H1 (cell line): Measurements from ENCODE around the gene COX17. TPM values are rescaled to one million over a fixed set of nuclear protein-coding genes. Genes with fewer than 3 reads are reported as not detected.

Experiments
- CTCF ChIA-PET: fragments of 300-600 bp; sonication (Branson Sonifier 250); formaldehyde crosslinking; loops from one replicate; lab custom pipeline; 2021; ENCODE audit not compliant: partially characterized antibody; lab: Charles Lee
- POLR2A ChIA-PET: fragments of 300-600 bp; sonication (Branson Sonifier 250); formaldehyde crosslinking; loops from one replicate; lab custom pipeline; 2021; ENCODE audit warnings: inconsistent platforms; ENCODE audit not compliant: partially characterized antibody; lab: Charles Lee
- DNase-seq, 2 experiments: peaks; one replicate each; pipeline versions ENCODE4 v3.0.0 to v3.0.0-alpha.2; 2010 to 2022; ENCODE audit warnings: low spot score in 2 of 2, low read depth in 1 of 2, mixed read lengths in 1 of 2
- FAIRE-seq: peaks from 2 replicates; lab custom pipeline; 2011; peaks lifted over from hg19 to GRCh38; lab: Jason Lieb, UNC
- H2AFZ ChIP-seq: 2 replicates; pipeline ENCODE4 v1.8.1; 2012; ENCODE audit warnings: low read length, inconsistent platforms
- H2AK5ac ChIP-seq: 2 replicates; pipeline ENCODE4 v1.6.1; 2013; ENCODE audit warnings: low read depth, low read length
- H2BK120ac ChIP-seq: replicated peaks from 2 replicates; pipeline ENCODE3; 2013; ENCODE audit warnings: low read depth, low read length, inconsistent platforms
- H2BK12ac ChIP-seq: 2 replicates; pipeline ENCODE4 v1.6.1; 2013; ENCODE audit warnings: low read depth, low read length
- H2BK15ac ChIP-seq: 2 replicates; pipeline ENCODE4 v1.6.1; 2013; ENCODE audit warnings: low read length
- H2BK20ac ChIP-seq: 2 replicates; pipeline ENCODE4 v1.6.1; 2013; ENCODE audit warnings: low read length
- H2BK5ac ChIP-seq: 2 replicates; pipeline ENCODE4 v1.6.1; 2013; ENCODE audit warnings: low read depth, low read length
- H3K14ac ChIP-seq: 2 replicates; pipeline ENCODE4 v1.6.1; 2013; ENCODE audit warnings: inconsistent platforms; ENCODE audit not compliant: insufficient read length
- H3K18ac ChIP-seq: 2 replicates; pipeline ENCODE4 v1.6.1; 2013; ENCODE audit warnings: low read length; ENCODE audit errors: extremely low read depth
- H3K23ac ChIP-seq: 2 replicates; pipeline ENCODE4 v1.6.1; 2013; ENCODE audit warnings: inconsistent platforms; ENCODE audit not compliant: insufficient read length
- H3K23me2 ChIP-seq: 2 replicates; pipeline ENCODE4 v1.6.1; 2013; ENCODE audit warnings: low read depth, low read length
- H3K27ac ChIP-seq: 2 replicates; pipeline ENCODE4 v1.6.1; 2011; ENCODE audit warnings: low read depth, low read length, inconsistent platforms
- H3K27me3 ChIP-seq, 4 experiments: replicated peaks in 1 of 4; 1 replicate in 1 of 4; 2 replicates in 3 of 4; pipeline versions ENCODE4 v1.6.1 to v1.8.1; 2011 to 2013; ENCODE audit warnings: low read length in 3 of 4, mild to moderate bottlenecking in 3 of 4, inconsistent platforms in 2 of 4, mixed read lengths in 2 of 4, moderate library complexity in 1 of 4; ENCODE audit not compliant: control insufficient read depth in 3 of 4, insufficient read depth in 3 of 4; ENCODE audit errors: extremely low read depth in 1 of 4
- H3K36me3 ChIP-seq, 4 experiments: 2 replicates each; pipeline versions ENCODE4 v1.6.1 to v1.8.1; 2011 to 2013; ENCODE audit warnings: mild to moderate bottlenecking in 4 of 4, low read length in 3 of 4, moderate library complexity in 2 of 4, control low read depth in 1 of 4, inconsistent platforms in 1 of 4; ENCODE audit not compliant: insufficient read depth in 4 of 4, control insufficient read depth in 2 of 4
- H3K4ac ChIP-seq: replicated peaks from 2 replicates; pipeline ENCODE3; 2013; ENCODE audit warnings: low read length, low read depth, mixed read lengths, inconsistent platforms; ENCODE audit not compliant: insufficient read length
- H3K4me1 ChIP-seq, 4 experiments: replicated peaks in 1 of 4; 1 replicate in 1 of 4; 2 replicates in 3 of 4; pipeline versions ENCODE4 v1.6.1 to v1.8.1; 2011 to 2013; ENCODE audit warnings: low read length in 3 of 4, inconsistent platforms in 2 of 4, mixed read lengths in 1 of 4; ENCODE audit not compliant: insufficient read depth in 4 of 4, control insufficient read depth in 3 of 4
- H3K4me2 ChIP-seq, 2 experiments: 2 replicates each; pipeline versions ENCODE4 v1.6.1 to v1.8.1; 2011 to 2013; ENCODE audit warnings: low read depth in 2 of 2, low read length in 2 of 2, control low read depth in 1 of 2, inconsistent platforms in 1 of 2, mild to moderate bottlenecking in 1 of 2; ENCODE audit not compliant: insufficient read depth in 1 of 2
- H3K4me3 ChIP-seq, 4 experiments: fragments of 200-600, 300-600 bp in 1 of 4; sonication (generic), shearing (Covaris generic), sonication (Bioruptor Twin) in 1 of 4; 2 replicates each; pipeline versions ENCODE4 v1.5.1 to v1.8.1; 2011 to 2016; ENCODE audit warnings: low read length in 4 of 4, low read depth in 3 of 4, control low read depth in 2 of 4, inconsistent platforms in 2 of 4, mild to moderate bottlenecking in 2 of 4, mixed read lengths in 1 of 4, moderate library complexity in 1 of 4; ENCODE audit not compliant: insufficient read depth in 2 of 4; ENCODE audit errors: extremely low read depth in 1 of 4
- H3K56ac ChIP-seq: replicated peaks from 2 replicates; pipeline ENCODE3; 2013; ENCODE audit warnings: low read depth, mild to moderate bottlenecking, mixed read lengths, low read length, inconsistent platforms; ENCODE audit not compliant: insufficient read length
- H3K79me1 ChIP-seq: 2 replicates; pipeline ENCODE4 v1.6.1; 2013; ENCODE audit warnings: low read depth, low read length, control low read depth
- H3K79me2 ChIP-seq, 2 experiments: 2 replicates each; pipeline versions ENCODE4 v1.6.1 to v1.8.1; 2012 to 2013; ENCODE audit warnings: low read length in 2 of 2, mild to moderate bottlenecking in 2 of 2, inconsistent platforms in 1 of 2; ENCODE audit not compliant: insufficient read depth in 2 of 2, control insufficient read depth in 1 of 2
- H3K9ac ChIP-seq, 4 experiments: replicated peaks in 1 of 4; 1 replicate in 1 of 4; 2 replicates in 3 of 4; pipeline versions ENCODE4 v1.6.1 to v1.8.1; 2011 to 2013; ENCODE audit warnings: low read depth in 3 of 4, low read length in 3 of 4, control low read depth in 2 of 4, mild to moderate bottlenecking in 2 of 4, moderate library complexity in 2 of 4, inconsistent platforms in 1 of 4; ENCODE audit errors: extremely low read depth in 1 of 4
- H3K9me3 ChIP-seq, 2 experiments: 2 replicates each; pipeline versions ENCODE4 v1.6.1 to v1.8.1; 2012 to 2013; ENCODE audit warnings: mild to moderate bottlenecking in 2 of 2, moderate library complexity in 2 of 2, control low read depth in 1 of 2, inconsistent platforms in 1 of 2, low read depth in 1 of 2, low read length in 1 of 2, mixed read lengths in 1 of 2; ENCODE audit not compliant: insufficient read depth in 2 of 2
- H4K20me1 ChIP-seq, 2 experiments: replicated peaks in 1 of 2; 2 replicates each; pipeline versions ENCODE3 to v1.8.1; 2011 to 2013; ENCODE audit warnings: inconsistent platforms in 2 of 2, low read length in 2 of 2, mild to moderate bottlenecking in 1 of 2; ENCODE audit not compliant: insufficient read depth in 2 of 2, control insufficient read depth in 1 of 2
- H4K5ac ChIP-seq: 2 replicates; pipeline ENCODE4 v1.6.1; 2013; ENCODE audit warnings: low read length, low read depth, mixed read lengths, inconsistent platforms; ENCODE audit not compliant: insufficient read length
- H4K8ac ChIP-seq: 2 replicates; pipeline ENCODE4 v1.8.0; 2013; ENCODE audit warnings: mild to moderate bottlenecking, moderate library complexity, low read length, inconsistent platforms; ENCODE audit not compliant: insufficient read depth; ENCODE audit errors: extremely low read depth
- H4K91ac ChIP-seq: replicated peaks from 2 replicates; pipeline ENCODE3; 2013; ENCODE audit warnings: low read length, mixed read lengths, inconsistent platforms; ENCODE audit not compliant: insufficient read length
- BRCA1 ChIP-seq: IDR thresholded peaks from 2 replicates; pipeline ENCODE4 v1.6.1; 2012; ENCODE audit warnings: low read depth, low read length, improper control_type of control experiment
- CEBPB ChIP-seq: IDR thresholded peaks from 2 replicates; pipeline ENCODE4 v1.6.1; 2012; ENCODE audit warnings: low read depth, low read length
- EGR1 ChIP-seq: IDR thresholded peaks from 2 replicates; pipeline ENCODE4 v1.6.1; 2011; ENCODE audit warnings: low read depth, low read length, borderline replicate concordance
- FOSL1 ChIP-seq: IDR thresholded peaks from 2 replicates; pipeline ENCODE4 v1.6.1; 2011; ENCODE audit warnings: mild to moderate bottlenecking, low read depth, low read length, moderate library complexity; ENCODE audit not compliant: insufficient read depth
- GABPA ChIP-seq: IDR thresholded peaks from 2 replicates; pipeline ENCODE4 v1.6.1; 2011; ENCODE audit warnings: mild to moderate bottlenecking, low read length, moderate library complexity, borderline replicate concordance; ENCODE audit not compliant: insufficient read depth
- GTF2F1 ChIP-seq: IDR thresholded peaks from 2 replicates; pipeline ENCODE4 v1.6.1; 2012; ENCODE audit warnings: low read depth, low read length, improper control_type of control experiment, borderline replicate concordance
- MAFK ChIP-seq: IDR thresholded peaks from 2 replicates; pipeline ENCODE4 v1.6.1; 2012; ENCODE audit warnings: low read depth, mild to moderate bottlenecking, improper control_type of control experiment, low read length
- PHF8 ChIP-seq: fragments of 200-600 bp; sonication (generic); conservative IDR thresholded peaks from 2 replicates; pipeline ENCODE4 v1.7.1; 2012; ENCODE audit warnings: low read depth, mild to moderate bottlenecking, inconsistent platforms, low read length, moderate library complexity
- POU5F1 ChIP-seq: IDR thresholded peaks from 2 replicates; pipeline ENCODE4 v1.6.1; 2011; ENCODE audit warnings: low read depth, mild to moderate bottlenecking, low read length, moderate library complexity
- RNF2 ChIP-seq: fragments of 200-900, 300-1000 bp; sonication (generic); IDR thresholded peaks from 2 replicates; pipeline ENCODE4 v1.7.1; 2016; ENCODE audit warnings: borderline replicate concordance, low read depth, mild to moderate bottlenecking, antibody characterized with exemption, low read length; ENCODE audit not compliant: poor library complexity, severe bottlenecking; ENCODE audit errors: missing control alignments
- WGBS, 2 experiments: shearing (Covaris generic) in 1 of 2; methylation state at CpG; one replicate each; pipeline versions ENCODE4 v1.1.6 to v1.1.7; 2013 to 2015; ENCODE audit warnings: low lambda C conversion rate in 2 of 2, mixed read lengths in 2 of 2, inconsistent platforms in 1 of 2, low coverage in 1 of 2, missing lambda C conversion rate in 1 of 2; ENCODE audit not compliant: insufficient replicate concordance in 2 of 2, insufficient coverage in 1 of 2, insufficient read length in 1 of 2; ENCODE audit errors: extremely low coverage in 1 of 2, missing lambda C conversion rate in 1 of 2; 5-methylcytosine and 5-hydroxymethylcytosine counted together
- polyA plus RNA-seq, 7 experiments: library from polyadenylated mRNA; depleted of rRNA in 3 of 7; stranded (reverse) in 5 of 7; unstranded in 2 of 7; fragments of >200 nt in 5 of 7; fragments of 200-250 nt in 2 of 7; gene quantifications; 1 replicate in 5 of 7; 2 replicates in 1 of 7; 4 replicates in 1 of 7; pipeline versions ENCODE4 v1.2.1 to v1.2.3, GENCODE V29; 2011 to 2013; ENCODE audit warnings: missing spikeins in 2 of 7, mixed read lengths in 2 of 7
- total RNA-seq: library from RNA; stranded (reverse); fragmentation: NEBNext Ultra II Directional; extraction: Animal tissue kit (Norgen Biotek cat#: 25700); gene quantifications from 2 replicates; pipeline ENCODE4 v1.2.1, GENCODE V29; 2021
- TF ChIP-seq, protein P1 (sequence below), 3 experiments: IDR thresholded peaks; 1 replicate in 2 of 3; 2 replicates in 1 of 3; pipeline versions ENCODE4 v1.5.1 to v1.6.1; 2011; ENCODE audit warnings: low read length in 3 of 3, mild to moderate bottlenecking in 3 of 3, inconsistent platforms in 2 of 3, low read depth in 1 of 3, moderate library complexity in 1 of 3; ENCODE audit not compliant: insufficient read depth in 1 of 3; ENCODE audit errors: control extremely low read depth in 1 of 3

Gene COX17
- total and polyA plus RNA-seq, 2 of the 8 experiments (the other 6 are each of a cell fraction or from before 2014, with no cell fraction given) = 34.2 to 43.0 TPM

DNA sequence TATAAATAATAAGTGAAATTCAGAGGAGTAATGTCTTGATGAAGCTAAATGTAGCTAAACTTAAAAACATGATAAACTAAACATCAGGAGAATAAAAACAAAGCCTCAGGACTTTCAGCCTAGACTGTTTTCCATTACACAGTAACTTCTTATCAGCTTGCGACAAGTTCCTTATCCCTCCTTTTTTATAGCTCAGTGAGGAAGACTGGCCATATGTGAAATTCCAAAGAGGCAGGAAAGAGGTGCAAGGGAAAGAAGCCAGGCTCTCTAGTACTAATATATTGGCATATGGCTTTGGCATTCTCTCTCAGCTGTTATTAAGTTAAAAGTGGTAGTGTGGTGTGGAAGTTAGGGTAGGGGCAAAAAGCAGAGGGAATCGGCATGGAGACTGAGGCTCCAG, 4.4 kb downstream of the COX17 start:
- Histone ChIP-seq H3K14ac (no peak overlapping the region), H4K8ac (no peak overlapping the region), H2AFZ (no peak overlapping the region), H2BK5ac (no peak overlapping the region), H3K4me2 (no peak overlapping the region), H3K18ac (no peak overlapping the region), H3K4me3 (no peak overlapping the region), H3K27me3 (no peaks in the 10 kb centered on the region), H3K36me3 (peaks cover 0 to 34% (median 21%) of the 10 kb centered on the region in 4 experiments; a peak in 6 of 8 replicates), H3K27ac (no peak overlapping the region), H3K9me3 (no peaks in the 10 kb centered on the region; a peak in 1 of 4 replicates), H4K5ac (no peak overlapping the region), H2BK15ac (no peak overlapping the region), H4K20me1 (no peaks in the 10 kb centered on the region), H3K79me2 (peaks cover 0 to 18% of the 10 kb centered on the region in 2 experiments; a peak in 2 of 4 replicates), H3K56ac (no peak overlapping the region), H3K23me2 (peaks cover 6% of the 10 kb centered on the region), H3K4me1 (no peaks in the 10 kb centered on the region), H4K91ac (no peak overlapping the region), H2BK20ac (no peak overlapping the region), H2BK12ac (no peak overlapping the region), H3K9ac (no peak overlapping the region), H3K79me1 (no peaks in the 10 kb centered on the region), H3K23ac (no peak overlapping the region), H3K4ac (no peak overlapping the region), H2AK5ac (no peak overlapping the region), H2BK120ac (no peak overlapping the region)
- CTCF ChIA-PET = interaction anchor here (0.9 to 2.5 kb wide), 6 partner anchors 16 to 431 kb away, joined by 3 to 8 read pairs (median 4); no protein-coding TSS in a partner anchor
- POLR2A ChIA-PET = interaction anchor here (2.3 kb wide), 1 partner anchor 10 kb away, joined by 12 read pairs; no protein-coding TSS in a partner anchor
- DNase-seq = no peak
- 90% methylated on average over 2 of the region's 2 CpGs; no CpG with 5 or more reads in 1 of the 2 experiments for WGBS, 2 experiments
- FAIRE-seq = no peak
- TF ChIP-seq GABPA (no peak), RNF2 (no peak), POU5F1 (no peak), PHF8 (no peak), EGR1 (no peak), BRCA1 (no peak), FOSL1 (no peak), MAFK (no peak), CEBPB (no peak), GTF2F1 (no peak)
- TF ChIP-seq, protein P1, sequence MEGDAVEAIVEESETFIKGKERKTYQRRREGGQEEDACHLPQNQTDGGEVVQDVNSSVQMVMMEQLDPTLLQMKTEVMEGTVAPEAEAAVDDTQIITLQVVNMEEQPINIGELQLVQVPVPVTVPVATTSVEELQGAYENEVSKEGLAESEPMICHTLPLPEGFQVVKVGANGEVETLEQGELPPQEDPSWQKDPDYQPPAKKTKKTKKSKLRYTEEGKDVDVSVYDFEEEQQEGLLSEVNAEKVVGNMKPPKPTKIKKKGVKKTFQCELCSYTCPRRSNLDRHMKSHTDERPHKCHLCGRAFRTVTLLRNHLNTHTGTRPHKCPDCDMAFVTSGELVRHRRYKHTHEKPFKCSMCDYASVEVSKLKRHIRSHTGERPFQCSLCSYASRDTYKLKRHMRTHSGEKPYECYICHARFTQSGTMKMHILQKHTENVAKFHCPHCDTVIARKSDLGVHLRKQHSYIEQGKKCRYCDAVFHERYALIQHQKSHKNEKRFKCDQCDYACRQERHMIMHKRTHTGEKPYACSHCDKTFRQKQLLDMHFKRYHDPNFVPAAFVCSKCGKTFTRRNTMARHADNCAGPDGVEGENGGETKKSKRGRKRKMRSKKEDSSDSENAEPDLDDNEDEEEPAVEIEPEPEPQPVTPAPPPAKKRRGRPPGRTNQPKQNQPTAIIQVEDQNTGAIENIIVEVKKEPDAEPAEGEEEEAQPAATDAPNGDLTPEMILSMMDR (IDR thresholded peaks at IDR 0.05; ENCODE audit: control extremely low read depth in 1 of 3, insufficient read depth in 1 of 3, low read depth in 1 of 3, low read length in 3 of 3) = no peak
